HG03439 (cell line): Measurements from ENCODE around the gene WDR47.
A peak's percentile ranks its signal among the peaks of the same experiment; 100 is the strongest.
"Not testable (repeated sequence)": the region's sequence is repeated elsewhere in the genome, so short reads cannot be mapped to it uniquely, and the experiment has no call there.

Source experiments
- ATAC-seq: cut with Tn5 transposase; IDR thresholded peaks from one replicate; pipeline ENCODE4 v1.9.1; 2021; ENCODE audit warnings: mild to moderate bottlenecking, moderate library complexity; ENCODE audit not compliant: unreplicated experiment

WDR47 gene

DNA sequence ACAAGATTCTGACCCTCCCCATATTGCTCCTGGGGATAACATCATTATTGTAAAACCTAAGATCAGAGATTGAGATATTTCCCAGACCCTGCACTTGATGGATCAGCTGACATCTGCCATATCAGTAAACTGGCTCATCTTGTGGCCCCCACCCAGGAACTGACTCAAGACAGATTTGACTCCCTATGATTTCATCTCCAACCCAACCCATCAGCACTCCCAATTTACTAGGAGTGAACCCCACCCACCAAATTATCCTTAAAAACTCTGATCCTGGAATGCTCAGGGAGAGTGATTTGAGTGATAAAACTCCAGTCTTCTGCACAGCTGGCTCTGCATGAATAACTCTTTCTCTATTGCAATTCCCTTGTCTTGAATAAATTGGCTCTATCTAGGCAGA lies 72.6 kb downstream of the WDR47 start:
- ATAC-seq = no peak

DNA sequence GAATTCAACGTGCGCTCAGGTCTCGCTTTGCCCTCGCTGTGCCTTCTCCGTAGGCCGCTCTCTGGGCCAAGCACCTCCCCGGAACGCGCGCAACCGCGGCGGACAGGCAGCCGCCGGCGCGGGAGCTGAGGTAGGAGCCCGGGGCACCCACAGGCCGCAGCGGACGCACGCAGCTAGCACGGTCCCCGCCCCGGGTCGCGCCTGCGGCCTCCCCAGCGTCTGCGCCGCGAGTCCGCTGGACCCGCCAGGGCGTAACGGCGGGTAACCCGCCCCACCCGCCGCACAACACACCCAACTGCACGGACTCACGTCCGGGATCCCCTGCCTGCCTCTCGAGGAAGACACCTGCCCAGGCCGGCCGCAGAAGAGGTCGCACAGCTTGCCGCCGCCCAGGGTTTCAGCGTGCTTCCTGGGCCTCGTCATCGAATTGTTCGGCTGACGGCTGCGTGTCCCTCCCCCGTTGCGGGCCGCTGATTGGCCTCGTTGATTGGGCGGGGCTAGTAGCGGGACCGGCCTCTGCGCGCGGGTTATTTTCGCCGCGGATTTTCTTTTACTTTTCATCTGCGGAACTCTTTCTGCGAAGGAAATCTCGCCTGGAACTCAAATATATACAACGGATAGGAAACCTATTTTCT lies 78.7 kb downstream of the WDR47 start, which contains the start of gene CLCC1:
TSS of gene CLCC1 (minus strand) at position 433 of the 635 bp plus-strand sequence. CDS start 13,047 bp downstream, outside the sequence.
- peak; percentile 87 for ATAC-seq

DNA sequence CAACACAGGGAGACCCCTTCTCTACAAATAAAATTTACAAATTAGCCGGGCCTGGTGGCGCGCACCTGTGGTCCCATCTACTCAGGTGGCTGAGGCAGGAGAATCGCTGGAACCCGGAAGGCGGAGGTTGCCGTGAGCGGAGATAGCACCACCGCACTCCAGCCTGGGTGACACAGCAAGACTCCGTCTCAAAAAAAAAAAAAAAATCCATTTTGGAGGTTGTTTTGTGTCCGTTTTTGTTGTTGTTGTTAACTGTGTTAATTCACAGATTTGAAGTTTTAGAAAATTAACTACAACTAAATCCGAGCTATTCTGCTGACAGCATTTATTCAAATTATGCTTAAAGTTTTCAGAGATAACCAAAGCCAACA lies 79.2 kb downstream of the WDR47 start:
- no peak for ATAC-seq

DNA sequence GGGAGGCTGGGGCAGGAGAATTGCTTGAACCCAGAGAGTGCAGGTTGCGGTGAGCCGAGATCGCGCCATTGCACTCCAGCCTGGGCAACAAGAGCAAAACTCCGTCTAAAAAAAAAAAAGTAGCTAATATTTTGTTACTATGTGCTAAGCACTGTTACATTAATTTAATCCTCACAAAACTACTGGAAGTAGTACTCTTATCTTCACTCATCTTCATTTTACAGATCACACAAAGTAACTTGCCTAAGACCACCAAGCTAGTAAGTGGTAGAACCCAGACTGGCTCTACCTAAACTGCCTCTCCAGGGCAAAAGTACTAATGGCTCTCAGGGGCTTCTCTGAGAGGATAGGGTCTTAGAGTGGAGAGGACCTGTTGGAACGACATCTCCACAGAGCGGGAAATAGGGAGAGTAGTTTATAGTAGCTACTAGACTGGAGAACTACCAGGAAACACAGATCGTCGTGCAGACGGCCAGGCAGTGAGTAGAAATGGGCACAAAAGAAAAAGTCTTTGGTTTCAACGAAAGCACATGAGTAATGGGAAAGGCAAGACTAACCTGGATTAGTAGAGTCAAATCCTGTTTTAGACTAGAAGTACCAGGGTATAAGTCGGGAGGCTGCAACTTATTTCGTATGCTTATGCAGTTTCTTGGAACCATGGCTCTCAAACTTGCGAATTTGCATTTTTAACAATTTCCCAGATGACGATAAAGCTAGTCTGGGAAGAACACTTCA lies 80.0 kb downstream of the WDR47 start:
- ATAC-seq = no peak

DNA sequence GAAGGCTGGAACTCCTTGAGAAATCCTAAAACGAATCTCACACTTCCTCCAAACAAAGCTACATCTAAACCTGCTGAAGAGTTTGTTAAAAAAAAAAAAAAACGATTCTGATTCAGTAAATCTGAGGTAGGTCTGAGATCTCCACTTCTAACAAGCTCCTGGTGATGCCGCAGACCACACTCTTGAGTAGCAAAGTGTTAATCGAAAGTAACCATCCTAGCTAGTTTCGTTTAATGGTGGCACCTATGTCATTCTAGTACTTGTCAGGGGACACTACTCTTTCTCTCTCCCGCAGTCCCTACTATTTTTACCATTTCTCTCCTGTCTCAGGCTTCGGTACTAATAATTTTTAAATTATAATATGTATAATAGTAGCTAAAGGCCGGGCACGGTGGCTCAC lies 80.7 kb downstream of the WDR47 start:
- peak; percentile 52 for ATAC-seq

DNA sequence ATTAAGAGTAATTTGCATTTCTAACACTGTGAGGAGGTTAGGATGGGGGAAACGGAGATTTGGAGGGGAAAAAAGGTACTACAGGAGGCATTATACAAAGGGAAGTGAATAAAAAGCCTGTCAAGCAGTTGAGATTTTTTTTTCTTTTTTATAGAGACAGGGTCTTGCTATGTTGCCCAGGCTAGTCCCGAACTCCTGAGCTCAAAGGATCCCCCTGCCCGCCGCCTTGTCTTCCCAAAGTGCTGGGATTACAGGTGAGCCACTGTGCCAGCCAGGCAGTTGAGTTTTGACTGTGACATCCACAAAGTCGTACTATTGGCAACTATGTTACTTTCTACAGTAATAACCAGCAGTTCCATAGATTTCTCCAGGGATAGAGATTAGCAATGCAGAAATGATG lies 81.2 kb downstream of the WDR47 start:
- ATAC-seq = no peak

DNA sequence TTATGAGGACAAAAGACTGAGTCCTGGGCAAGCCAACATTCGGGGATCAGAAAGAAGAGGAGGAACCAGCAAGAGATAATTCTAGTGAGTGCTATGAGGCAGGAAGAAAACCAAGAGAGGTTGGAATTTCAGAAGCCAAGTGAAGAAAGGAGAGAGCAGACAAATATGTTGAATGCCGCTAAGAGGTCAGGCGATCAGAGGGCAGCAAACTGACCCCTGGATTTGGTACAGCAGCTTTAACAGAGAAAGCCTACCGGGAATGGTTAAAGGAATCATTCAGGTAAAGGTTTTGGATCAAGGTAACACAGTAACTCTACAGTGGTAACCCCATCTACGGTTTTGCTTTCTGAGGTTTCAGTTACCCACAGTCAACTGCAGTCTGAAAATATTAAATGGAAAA lies 84.0 kb downstream of the WDR47 start:
- ATAC-seq = no peak

DNA sequence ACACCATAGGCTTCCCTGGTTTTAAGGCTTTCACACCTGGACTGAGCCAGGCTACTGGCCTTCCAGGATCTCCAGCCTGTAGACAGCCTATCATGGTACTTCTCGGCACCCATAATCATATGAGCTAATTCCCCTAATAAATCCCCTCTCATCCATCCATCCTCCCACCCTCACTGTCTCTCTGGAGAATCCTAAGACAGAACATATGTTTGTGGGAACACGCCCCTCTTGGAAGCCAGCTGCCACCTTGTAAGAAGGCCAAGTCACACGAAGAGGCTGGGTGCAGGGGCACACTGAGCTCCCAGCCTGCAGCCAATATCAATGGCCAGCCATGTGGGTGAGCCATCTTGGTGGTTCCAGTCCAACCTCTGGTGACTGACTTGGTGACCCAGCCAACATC lies 86.0 kb downstream of the WDR47 start:
- ATAC-seq = no peak

DNA sequence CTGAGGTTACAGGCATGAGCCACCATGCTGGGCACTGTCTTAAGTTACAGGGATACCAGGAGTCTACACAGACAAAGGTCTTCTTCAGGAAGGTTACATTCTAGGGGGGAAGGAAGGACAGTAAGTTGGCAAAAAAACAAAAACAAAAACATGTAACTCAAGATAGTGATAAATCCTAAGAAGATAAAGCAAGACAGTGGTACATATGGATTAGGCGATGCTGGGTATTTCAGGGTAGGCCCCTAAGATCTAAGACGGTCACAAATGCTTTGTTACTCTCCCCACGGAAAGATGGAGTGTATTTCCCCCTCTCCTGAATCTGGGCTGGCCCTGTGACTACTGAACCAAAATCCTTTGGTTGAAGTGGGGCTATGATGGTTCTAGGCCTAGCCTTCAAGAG lies 86.8 kb downstream of the WDR47 start:
- no peak for ATAC-seq

DNA sequence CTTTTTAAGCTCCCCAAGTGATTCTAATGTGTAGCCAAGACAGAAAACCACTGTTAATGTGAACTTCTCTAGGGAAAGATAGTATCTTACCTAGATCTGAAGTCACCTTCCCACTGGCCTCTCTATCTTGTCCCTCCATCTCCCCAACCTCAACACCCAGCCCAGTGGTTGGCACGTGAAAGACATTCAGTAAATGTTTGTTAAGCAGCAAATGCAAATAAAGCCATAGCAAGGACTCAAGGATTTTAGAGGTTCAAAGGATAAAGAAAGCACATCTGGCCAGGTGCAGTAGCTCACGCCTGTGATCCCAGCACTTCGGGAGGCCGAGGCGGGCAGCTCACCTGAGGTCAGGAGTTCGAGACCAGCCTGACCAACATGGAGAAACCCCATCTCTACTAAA lies 88.5 kb downstream of the WDR47 start:
- ATAC-seq = no peak

DNA sequence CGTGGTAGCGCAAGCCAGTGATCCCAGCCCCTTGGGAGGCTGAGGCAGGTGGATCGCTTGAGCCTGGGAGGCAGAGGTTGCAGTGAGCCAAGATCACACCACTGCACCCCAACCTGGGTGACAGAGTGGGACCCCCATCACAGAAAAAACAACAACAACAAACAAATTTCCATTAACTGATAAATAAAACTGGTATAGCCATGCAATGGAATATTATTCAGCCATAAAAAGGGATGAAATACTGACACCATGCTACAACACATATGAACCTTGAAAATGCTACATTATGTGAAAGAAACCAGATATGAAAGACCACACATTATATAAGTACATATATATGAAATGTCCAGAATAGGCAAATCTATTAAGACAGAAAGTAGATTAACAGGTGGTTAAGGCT lies 90.7 kb downstream of the WDR47 start:
- no peak for ATAC-seq

DNA sequence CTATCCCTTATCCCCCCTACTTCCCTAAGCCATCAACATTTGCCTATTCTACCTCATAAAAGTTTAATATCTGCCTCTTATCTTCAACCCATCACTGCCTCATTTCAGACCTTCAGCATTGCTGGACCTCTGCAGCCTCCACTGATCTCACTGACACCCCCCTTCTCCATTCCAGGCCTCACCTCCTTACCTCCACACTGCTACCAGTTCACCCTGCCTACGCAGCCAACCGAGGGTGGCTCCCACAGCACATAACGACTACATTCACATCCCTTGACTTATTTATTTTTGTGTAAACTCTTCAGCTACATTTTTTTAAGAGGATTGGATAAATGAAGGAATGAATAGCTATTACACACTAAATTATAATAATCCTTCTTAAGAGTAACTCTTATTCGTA lies 92.9 kb downstream of the WDR47 start:
- ATAC-seq = no peak

DNA sequence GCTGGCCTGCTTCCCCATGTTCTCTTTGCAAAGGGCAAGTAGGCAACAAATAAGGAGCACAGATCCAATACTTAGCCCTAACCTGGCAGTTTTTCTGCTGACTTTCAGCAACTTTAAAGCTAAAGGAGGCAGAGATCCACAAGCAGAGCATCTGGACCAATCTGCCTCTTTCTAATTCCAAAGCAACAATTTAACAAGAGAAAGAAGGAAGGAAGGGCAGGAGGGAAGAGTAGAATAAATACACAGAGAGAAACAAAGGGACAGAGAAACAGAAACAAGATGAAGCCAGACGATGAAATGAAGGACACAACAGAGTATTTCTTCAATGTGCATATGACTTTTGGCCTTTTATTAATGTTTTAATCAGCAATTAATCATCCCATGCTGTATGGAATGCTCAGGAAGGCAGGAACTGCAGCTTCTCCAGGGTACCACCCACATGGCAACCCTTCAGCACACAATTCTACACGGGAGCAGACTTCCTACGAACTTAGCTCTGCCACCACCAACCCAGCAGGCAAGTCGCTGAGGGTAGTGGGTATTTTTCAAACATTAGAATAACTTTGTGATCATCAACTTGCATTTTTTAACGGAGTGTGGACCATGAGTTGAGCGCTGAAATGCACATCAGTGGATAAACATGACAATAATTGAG lies 93.9 kb downstream of the WDR47 start:
- no peak for ATAC-seq

DNA sequence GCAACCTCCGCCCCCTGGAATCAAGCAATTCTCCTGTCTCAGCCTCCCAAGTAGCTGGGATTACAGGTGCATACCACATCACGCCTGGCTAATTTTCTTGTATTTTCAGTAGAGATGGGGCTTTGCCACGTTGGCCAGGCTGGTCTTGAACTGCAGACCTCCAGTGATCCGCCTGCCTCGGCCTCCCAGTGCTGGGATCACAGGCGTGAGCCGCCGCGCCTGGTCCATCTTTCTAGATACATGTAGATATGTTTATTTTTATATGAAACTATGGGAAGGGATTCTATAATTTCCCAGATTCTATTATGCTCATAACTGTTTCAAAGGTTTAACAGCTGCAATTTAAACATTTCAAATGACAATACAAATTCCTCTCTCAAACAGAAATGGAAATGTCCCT lies 105.7 kb downstream of the WDR47 start:
- ATAC-seq = no peak

DNA sequence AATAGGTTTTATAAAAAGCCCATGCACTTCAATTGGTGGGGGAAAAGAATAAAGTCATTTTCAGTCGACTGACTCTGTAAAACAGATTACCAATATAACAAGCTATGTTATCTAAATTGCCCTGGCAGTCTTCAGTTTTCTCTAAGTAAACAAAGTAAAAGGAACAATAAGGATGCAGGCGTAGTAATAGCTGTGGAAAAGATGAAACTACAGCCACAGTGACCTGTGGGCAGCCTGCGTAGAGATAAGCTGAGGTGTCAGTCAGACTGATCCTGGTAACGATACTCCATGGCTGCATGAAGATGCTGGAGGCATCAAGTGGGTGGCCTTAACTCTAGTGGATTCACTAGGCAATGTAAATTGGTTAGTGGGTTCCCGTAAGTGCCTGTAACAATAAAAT lies 108.0 kb downstream of the WDR47 start:
- ATAC-seq = no peak

DNA sequence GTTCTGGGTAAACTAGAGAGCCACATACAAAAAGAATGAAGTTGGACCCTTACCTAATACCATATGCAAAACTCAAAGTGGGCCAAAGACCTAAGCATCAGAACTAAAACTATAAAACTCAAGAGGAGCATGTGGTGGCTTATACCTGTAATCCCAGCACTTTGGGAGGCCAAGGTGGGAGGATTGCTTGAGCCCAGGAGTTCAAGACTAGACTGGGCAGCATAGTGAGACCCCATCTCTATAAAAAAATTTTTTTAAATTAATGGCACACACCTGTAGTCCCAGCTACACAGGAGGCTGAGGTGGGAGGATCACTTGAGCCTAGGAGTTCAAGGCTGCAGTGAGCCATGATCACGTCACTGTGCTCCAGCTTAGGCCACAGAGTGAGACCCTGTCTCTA lies 114.3 kb downstream of the WDR47 start:
- not testable (repeated sequence) for ATAC-seq

DNA sequence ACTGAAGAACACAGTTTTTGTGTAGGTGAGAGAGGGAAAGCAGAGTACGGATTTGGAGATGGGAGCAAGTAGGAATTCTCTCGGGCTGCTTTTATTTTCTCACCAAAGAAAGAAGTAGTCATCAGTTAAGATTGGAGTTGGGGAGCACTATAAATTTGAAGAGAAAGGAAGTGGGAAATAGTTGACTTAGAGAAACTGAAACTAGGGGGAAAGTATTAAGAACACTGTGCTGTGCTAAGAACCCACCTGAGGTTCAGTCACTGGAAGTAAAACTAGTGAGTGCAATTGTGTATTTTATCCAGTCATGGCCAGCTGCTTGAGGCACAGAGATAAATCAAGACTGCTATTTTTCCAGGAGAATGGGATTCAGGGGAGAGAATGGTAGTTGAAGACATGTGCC lies 116.0 kb downstream of the WDR47 start:
- ATAC-seq = no peak
